ENCODE results near the gene ADAM19. TPM values are rescaled to one million over a fixed set of nuclear protein-coding genes. Genes with fewer than 3 reads are reported as not detected.

The ADAM19 gene
- total and polyA plus RNA-seq, 4 donors: 3.1 to 17.6 (median 12.9) TPM

DNA sequence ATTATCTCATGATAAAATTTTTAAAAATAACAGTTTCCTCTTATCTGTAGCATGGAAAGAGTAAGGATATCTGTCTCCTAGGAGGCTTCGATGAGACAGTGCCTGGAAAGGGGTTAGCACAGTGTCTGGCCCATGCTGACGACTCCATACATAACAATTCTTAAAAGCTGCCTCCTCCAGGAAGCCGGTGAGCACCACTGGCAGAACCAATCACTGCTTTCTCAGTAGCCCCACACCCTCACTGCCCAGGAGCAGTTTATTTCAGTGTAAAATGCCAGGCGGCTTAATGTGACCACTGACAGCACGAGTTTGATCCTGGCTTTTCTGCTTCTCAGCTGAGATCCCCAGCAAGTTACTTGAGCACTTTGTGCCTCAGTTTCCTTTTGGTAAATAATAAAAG, 116.7 kb downstream of the ADAM19 start:
- Histone ChIP-seq H3K4me1 (ENCODE audit: control insufficient read depth in 5 of 5, insufficient read depth in 5 of 5, low read length in 5 of 5) (peaks cover 0 to 8% (median 7%) of the 10 kb centered on the region in 5 donors), H3K27ac (ENCODE audit: low read depth in 1 of 2, low read length in 1 of 2) (no peak overlapping the region), H3K36me3 (ENCODE audit: control insufficient read depth in 4 of 4, insufficient read depth in 4 of 4, low read length in 4 of 4) (no peaks in the 10 kb centered on the region), H3K9me3 (ENCODE audit: control insufficient read depth in 4 of 4, insufficient read depth in 3 of 4, low read length in 3 of 4) (peaks cover 0 to 2% (median 0%) of the 10 kb centered on the region in 4 donors), H3K4me3 (no peak overlapping the region), H3K27me3 (ENCODE audit: control insufficient read depth in 3 of 3, insufficient read depth in 3 of 3, low read length in 2 of 3) (peaks cover 0 to 28% (median 27%) of the 10 kb centered on the region in 3 donors), H3K9ac (ENCODE audit: insufficient read depth in 1 of 2, low read length in 2 of 2) (no peak overlapping the region)
- TF ChIP-seq, protein P1, sequence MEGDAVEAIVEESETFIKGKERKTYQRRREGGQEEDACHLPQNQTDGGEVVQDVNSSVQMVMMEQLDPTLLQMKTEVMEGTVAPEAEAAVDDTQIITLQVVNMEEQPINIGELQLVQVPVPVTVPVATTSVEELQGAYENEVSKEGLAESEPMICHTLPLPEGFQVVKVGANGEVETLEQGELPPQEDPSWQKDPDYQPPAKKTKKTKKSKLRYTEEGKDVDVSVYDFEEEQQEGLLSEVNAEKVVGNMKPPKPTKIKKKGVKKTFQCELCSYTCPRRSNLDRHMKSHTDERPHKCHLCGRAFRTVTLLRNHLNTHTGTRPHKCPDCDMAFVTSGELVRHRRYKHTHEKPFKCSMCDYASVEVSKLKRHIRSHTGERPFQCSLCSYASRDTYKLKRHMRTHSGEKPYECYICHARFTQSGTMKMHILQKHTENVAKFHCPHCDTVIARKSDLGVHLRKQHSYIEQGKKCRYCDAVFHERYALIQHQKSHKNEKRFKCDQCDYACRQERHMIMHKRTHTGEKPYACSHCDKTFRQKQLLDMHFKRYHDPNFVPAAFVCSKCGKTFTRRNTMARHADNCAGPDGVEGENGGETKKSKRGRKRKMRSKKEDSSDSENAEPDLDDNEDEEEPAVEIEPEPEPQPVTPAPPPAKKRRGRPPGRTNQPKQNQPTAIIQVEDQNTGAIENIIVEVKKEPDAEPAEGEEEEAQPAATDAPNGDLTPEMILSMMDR (IDR thresholded peaks at IDR 0.05; ENCODE audit: control extremely low read depth, extremely low read depth): no peak
- ATAC-seq (ENCODE audit: insufficient read depth, low FRiP score) (no peak), DNase-seq (no peak)
- WGBS, 2 donors: 91 to 95% methylated on average over 5 of the region's 5 CpGs

DNA sequence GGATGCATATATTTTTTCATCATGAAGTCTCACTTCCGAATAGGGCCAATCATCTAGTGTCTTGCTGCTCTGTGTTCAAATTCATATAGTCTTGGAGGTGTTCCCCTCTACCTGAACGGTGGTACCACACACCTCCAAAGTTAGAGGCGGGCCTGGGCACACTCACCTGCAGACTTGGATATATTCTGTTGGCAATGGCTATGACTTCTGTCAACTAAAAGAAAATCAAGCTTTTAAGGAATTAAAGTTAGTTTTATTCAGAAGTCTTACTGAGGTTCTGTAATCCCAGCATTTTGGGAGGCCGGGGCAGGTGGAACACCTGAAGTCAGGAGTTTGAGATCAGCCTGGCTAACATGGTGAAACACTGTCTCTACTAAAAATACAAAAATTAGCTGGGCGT, 118.2 kb downstream of the ADAM19 start:
- TF ChIP-seq, protein P1 (IDR thresholded peaks at IDR 0.05; ENCODE audit: control extremely low read depth, extremely low read depth): no peak
- Histone ChIP-seq H3K4me1 (ENCODE audit: control insufficient read depth in 5 of 5, insufficient read depth in 5 of 5, low read length in 5 of 5) (peaks cover 0 to 8% (median 7%) of the 10 kb centered on the region in 5 donors), H3K9me3 (ENCODE audit: control insufficient read depth in 4 of 4, insufficient read depth in 3 of 4, low read length in 3 of 4) (no peaks in the 10 kb centered on the region), H3K27me3 (ENCODE audit: control insufficient read depth in 3 of 3, insufficient read depth in 3 of 3, low read length in 2 of 3) (peaks cover 0 to 28% (median 24%) of the 10 kb centered on the region in 3 donors), H3K9ac (ENCODE audit: insufficient read depth in 1 of 2, low read length in 2 of 2) (no peak overlapping the region), H3K4me3 (no peak overlapping the region), H3K36me3 (ENCODE audit: control insufficient read depth in 4 of 4, insufficient read depth in 4 of 4, low read length in 4 of 4) (no peaks in the 10 kb centered on the region), H3K27ac (ENCODE audit: low read depth in 1 of 2, low read length in 1 of 2) (no peak overlapping the region)
- ATAC-seq (ENCODE audit: insufficient read depth, low FRiP score): no peak
- DNase-seq: no peak
- 93 to 96% methylated on average over 5 of the region's 5 CpGs for WGBS, 2 donors

DNA sequence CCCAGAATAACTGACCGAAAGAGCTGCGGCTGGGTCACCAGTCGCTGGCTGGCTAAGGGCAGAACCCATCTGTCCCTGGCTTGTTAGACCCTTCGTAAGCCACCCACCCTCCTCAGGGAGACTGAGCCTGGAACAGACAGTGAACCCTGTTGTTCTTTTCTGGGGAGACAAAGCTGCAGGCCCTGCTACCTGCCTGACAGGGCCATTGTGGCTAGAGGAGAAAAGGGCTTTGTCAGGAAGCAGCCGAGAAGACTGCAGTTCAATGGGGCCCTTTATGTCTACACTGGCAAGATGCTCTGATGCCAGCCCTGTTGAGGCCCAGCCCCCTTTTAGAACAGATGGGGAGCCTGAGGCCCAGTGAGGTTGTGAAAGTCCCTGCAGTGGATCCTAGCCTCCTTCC, 119.3 kb downstream of the ADAM19 start:
- Histone ChIP-seq H3K4me3 (no peak overlapping the region), H3K27me3 (ENCODE audit: control insufficient read depth in 3 of 3, insufficient read depth in 3 of 3, low read length in 2 of 3) (peaks cover 0 to 22% (median 18%) of the 10 kb centered on the region in 3 donors), H3K9ac (ENCODE audit: insufficient read depth in 1 of 2, low read length in 2 of 2) (no peak overlapping the region), H3K36me3 (ENCODE audit: control insufficient read depth in 4 of 4, insufficient read depth in 4 of 4, low read length in 4 of 4) (no peaks in the 10 kb centered on the region), H3K4me1 (ENCODE audit: control insufficient read depth in 5 of 5, insufficient read depth in 5 of 5, low read length in 5 of 5) (peaks cover 0 to 8% (median 7%) of the 10 kb centered on the region in 5 donors), H3K9me3 (ENCODE audit: control insufficient read depth in 4 of 4, insufficient read depth in 3 of 4, low read length in 3 of 4) (no peaks in the 10 kb centered on the region), H3K27ac (ENCODE audit: low read depth in 1 of 2, low read length in 1 of 2) (no peak overlapping the region)
- TF ChIP-seq, protein P1 (IDR thresholded peaks at IDR 0.05; ENCODE audit: control extremely low read depth, extremely low read depth): no peak
- ATAC-seq (ENCODE audit: insufficient read depth, low FRiP score) (no peak), DNase-seq (no peak)
- WGBS, 2 donors: 76 to 89% methylated on average over 5 of the region's 5 CpGs

DNA sequence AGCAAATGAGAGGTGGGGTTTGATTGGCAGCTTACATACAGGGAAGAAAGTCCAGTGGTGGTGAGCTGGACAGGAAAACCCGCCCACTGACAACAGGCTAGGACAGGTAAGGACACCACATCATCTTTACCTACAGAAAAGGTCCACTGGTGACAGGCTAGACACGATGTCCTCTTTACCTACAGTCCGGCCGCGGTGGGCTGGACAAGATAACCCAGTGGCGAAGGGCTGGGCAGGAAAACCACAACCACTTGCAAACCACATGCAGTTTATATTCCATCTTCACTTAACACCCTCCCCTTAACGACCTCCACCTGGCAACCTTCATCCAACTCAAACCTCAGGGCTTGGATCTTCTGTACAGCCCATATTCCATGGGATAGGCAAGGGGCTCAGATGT, 120.5 kb downstream of the ADAM19 start:
- no peak overlapping the region for H3K27ac ChIP-seq (ENCODE audit: low read depth in 1 of 2, low read length in 1 of 2)
- whole genome bisulfite sequencing, 2 donors: 53 to 74% methylated on average over 7 of the region's 7 CpGs

More for the DNA sequence above, 120.5 kb downstream of the ADAM19 start:
- no peak for DNase-seq
- peaks cover 0 to 10% (median 7%) of the 10 kb centered on the region in 3 donors for H3K27me3 ChIP-seq (ENCODE audit: control insufficient read depth in 3 of 3, insufficient read depth in 3 of 3, low read length in 2 of 3)
- TF ChIP-seq, protein P1 (IDR thresholded peaks at IDR 0.05; ENCODE audit: control extremely low read depth, extremely low read depth): no peak
- H3K9ac ChIP-seq (ENCODE audit: insufficient read depth in 1 of 2, low read length in 2 of 2): no peak overlapping the region
- no peak for ATAC-seq (ENCODE audit: insufficient read depth, low FRiP score)
- H3K4me3 ChIP-seq: no peak overlapping the region
- H3K36me3 ChIP-seq (ENCODE audit: control insufficient read depth in 4 of 4, insufficient read depth in 4 of 4, low read length in 4 of 4): no peaks in the 10 kb centered on the region
- peaks cover 0 to 4% (median 1%) of the 10 kb centered on the region in 5 donors for H3K4me1 ChIP-seq (ENCODE audit: control insufficient read depth in 5 of 5, insufficient read depth in 5 of 5, low read length in 5 of 5)
- H3K9me3 ChIP-seq (ENCODE audit: control insufficient read depth in 4 of 4, insufficient read depth in 3 of 4, low read length in 3 of 4): no peaks in the 10 kb centered on the region
